ENCODE data around the gene UGT1A5.
"Not testable (repeated sequence)": the region's sequence is repeated elsewhere in the genome, so short reads cannot be mapped to it uniquely, and the experiment has no call there.

Gene UGT1A5

DNA sequence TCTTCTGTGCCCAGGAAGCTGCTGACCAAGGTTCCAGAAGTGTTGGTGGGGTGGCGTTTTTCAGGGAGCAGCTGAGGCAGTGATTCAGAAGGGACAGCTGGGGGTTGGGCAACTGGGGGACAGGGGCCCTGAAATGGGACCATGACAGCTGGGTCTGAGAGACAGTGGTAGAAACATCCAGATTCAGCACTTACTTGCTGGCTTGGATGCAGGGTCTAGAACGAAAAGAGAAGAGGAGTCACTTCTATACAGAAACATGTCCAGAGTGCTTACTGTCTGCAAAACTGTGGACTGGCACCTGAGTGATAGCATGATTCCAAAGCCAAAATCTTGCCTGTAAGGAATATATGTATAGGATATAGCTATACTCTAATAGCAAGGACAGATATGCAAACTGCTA lies 33.1 kb downstream of the UGT1A5 start:
- not testable (repeated sequence) for DNase-seq (ENCODE audit: low read depth in 3 of 3)

DNA sequence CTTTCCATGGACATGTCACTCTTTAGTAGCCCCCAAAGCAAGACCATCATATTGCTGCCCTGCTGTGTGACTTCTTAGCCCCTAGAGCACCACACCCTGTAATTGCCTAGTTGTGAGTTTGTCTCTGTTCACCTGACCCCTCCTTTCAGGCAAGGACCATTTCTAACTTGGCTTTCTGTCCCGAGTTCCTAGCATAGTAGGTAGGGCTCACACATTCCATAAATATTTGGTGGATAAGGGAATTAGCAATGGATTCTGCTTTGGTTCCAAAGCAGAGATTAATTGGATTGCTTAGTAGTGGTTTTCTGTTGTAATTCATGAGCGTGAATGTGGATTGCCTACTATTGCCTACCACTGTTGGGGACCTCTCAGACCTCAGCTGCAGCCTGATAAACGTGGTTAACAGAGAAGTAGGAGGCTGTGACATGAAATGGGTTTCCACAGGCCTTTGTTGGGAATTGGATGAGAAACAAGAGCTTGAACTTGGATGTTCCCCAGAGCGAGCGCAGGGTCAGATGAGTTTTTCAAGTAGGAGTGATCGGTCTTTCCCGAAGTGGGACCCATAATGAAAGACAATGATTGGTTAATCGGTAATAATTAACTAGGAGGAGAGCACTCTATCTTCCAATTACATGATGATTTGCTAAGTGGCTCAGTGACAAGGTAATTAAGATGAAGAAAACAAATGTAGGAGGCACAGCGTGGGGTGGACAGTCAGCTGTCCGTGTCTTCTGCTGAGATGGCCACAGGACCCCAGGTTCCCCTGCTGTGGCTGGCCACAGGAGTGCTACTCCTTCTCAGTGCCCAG lies 34.0 kb downstream of the UGT1A5 start:
- DNase-seq (ENCODE audit: low read depth in 3 of 3), result no peak

DNA sequence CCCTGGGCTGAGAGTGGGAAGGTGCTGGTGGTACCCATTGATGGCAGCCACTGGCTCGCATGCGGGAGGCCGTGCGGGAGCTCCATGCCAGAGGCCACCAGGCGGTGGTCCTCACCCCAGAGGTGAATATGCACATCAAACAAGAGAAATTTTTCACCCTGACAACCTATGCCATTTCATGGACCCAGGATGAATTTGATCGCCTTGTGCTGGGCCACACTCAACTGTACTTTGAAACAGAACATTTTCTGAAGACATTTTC lies 34.5 kb downstream of the UGT1A5 start:
- no peak for DNase-seq (ENCODE audit: low read depth in 3 of 3)

DNA sequence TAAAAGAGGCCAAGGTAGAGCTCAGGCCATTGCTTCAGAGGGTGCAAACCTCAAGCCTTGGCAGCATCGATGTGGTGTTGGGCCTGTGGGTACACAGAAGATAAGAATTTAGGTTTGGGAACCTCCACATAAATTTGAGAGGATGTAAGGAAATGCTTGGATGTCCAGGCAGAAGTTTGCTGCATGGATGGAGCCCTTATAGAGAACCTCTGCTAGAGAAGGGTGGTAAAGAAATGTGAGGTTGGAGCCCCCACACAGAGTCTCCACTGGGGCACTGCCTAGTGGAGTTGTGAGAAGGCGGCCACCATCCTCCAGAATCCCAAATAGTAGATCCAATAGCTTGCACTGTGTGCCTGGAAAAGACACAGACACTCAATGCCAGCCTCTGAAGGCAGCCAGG lies 38.0 kb downstream of the UGT1A5 start:
- not testable (repeated sequence) for DNase-seq (ENCODE audit: low read depth in 3 of 3)

DNA sequence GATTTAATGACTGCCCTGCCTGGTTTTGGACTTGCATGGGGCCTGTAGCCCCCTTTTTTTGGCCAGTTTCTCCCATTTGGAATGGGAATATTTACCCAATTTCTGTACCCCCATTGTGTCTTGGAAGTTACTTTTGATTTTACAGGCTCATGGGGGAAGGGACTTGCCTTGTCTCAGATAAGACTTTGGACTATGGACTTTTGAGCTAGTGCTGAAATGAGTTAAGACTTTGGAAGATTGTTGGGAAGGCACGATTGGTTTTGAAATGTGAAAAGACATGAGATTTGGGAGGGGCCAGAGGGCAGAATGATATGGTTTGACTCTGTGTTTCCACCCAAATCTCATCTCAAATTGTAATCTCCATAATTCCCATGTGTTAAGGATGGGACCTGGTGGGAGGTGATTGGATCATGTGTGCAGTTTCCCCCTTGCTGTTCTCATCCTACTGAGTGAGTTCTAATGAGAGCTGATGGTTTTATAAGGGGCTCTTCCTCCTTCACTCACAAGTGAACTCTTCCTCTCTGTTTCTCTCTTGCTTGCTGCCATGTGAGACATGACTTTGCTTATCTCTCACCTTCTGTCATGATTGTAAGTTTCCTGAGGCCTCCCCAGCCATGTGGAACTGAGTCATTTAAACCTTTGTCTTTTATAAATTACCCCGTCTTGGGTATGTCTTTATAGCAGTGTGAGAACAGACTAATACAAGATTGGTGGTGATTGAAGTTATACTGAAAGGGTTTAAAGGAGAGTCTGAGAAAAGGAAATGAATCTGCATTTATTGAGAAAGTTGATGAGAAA lies 38.7 kb downstream of the UGT1A5 start:
- not testable (repeated sequence) for DNase-seq (ENCODE audit: low read depth in 3 of 3)

DNA sequence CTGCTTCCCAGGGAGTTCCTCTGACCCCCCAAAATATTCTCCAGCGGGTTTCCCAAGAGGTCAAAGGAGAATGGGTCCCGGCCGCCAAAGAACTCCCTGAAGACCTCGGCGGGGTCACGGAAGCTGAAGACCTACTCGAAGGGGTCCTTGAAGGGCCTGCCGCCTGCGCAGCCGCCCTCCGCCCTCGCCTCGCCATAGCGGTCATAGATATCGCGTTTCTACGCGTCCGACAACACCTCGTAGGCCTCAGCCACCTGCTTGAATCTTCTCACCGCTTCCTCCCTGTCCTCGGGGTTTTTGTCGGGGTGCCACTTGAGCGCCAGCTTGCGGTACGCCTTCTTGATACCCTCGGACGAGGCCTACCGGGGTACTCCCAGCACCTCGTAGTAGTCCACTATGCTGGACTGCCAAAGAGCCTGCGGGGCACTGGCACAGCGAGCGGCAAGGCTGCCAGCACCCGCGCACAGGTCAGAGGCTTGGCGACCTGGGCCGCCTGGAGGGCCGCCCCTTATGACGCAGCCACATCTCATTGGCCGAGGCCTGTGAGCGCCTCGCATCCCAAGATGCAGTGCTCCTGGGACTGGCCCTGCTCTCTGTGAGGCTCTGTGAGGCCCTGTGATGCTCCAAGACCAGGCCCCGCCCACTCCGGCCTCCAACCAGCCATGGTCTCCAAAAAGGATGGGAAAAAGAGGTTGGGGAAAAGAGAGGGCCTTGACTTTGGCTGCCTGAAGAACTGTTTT lies 42.3 kb downstream of the UGT1A5 start:
- no peak for DNase-seq (ENCODE audit: low read depth in 3 of 3)

DNA sequence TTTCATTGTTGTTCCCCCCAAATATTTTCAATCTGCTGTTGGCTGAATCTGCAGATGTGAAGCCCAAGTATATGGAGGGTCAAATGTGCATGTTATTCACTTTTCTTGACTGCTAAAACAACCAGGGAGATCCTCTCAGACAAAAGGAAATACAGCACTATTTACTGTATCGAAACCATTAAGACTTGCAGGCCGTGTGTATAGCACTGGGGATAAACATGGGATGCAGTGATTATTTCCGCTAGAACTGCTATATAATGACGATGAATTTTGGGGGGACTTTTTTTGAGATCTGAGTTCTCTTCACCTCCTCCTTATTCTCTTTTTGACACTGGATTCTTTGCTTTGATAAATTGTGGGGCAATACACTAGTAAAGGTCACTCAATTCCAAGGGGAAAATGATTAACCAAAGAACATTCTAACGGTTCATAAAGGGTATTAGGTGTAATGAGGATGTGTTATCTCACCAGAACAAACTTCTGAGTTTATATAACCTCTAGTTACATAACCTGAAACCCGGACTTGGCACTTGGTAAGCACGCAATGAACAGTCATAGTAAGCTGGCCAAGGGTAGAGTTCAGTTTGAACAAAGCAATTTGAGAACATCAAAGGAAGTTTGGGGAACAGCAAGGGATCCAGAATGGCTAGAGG lies 43.8 kb downstream of the UGT1A5 start:
- no peak for DNase-seq (ENCODE audit: low read depth in 3 of 3)

DNA sequence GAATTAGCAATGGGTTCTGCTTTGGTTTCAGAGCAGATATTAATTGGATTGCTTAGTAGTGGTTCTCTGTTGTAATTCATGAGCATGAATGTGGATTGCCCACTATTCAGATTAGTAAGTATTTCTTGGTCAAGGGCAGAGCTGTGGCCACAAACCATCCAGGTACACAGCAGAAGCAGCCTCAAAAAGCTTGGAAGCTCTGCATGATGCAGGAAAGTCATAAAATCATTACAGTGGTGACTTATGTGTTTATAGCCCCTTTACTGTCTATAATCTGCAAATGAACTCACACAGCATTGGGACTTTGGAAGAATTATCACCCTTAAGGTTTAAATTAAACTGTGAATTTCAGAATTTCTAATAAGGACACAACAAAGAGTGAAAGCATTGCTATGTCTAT lies 45.4 kb downstream of the UGT1A5 start:
- no peak for DNase-seq (ENCODE audit: low read depth in 3 of 3)

DNA sequence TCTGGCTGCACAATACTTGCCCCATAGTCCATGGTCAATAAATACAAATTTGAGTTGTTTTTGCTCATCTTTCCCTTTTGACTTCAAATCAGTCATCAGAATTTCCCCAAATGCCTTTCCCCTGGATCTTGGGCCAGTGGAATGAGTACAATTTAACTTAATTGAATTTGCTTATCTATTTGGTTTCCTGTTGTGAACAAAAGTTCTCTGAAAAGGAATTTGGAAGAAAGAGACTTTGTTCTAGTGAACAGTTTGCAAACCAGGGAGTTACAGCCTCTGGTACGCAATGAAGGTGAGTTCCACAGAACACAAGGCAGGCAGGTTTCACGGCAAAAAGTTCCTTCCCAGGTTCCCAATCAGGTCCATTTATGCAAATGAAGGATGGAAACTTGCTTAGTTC lies 46.1 kb downstream of the UGT1A5 start:
- no peak for DNase-seq (ENCODE audit: low read depth in 3 of 3)

DNA sequence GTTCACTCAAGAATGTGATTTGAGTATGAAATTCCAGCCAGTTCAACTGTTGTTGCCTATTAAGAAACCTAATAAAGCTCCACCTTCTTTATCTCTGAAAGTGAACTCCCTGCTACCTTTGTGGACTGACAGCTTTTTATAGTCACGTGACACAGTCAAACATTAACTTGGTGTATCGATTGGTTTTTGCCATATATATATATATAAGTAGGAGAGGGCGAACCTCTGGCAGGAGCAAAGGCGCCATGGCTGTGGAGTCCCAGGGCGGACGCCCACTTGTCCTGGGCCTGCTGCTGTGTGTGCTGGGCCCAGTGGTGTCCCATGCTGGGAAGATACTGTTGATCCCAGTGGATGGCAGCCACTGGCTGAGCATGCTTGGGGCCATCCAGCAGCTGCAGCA lies 47.3 kb downstream of the UGT1A5 start, which contains the start of gene UGT1A1:
TSS of gene UGT1A1 (plus strand) at position 228 of the 400 bp plus-strand sequence. CDS start at position 246, 18 bp downstream.
- DNase-seq (ENCODE audit: low read depth in 3 of 3), result no peak

DNA sequence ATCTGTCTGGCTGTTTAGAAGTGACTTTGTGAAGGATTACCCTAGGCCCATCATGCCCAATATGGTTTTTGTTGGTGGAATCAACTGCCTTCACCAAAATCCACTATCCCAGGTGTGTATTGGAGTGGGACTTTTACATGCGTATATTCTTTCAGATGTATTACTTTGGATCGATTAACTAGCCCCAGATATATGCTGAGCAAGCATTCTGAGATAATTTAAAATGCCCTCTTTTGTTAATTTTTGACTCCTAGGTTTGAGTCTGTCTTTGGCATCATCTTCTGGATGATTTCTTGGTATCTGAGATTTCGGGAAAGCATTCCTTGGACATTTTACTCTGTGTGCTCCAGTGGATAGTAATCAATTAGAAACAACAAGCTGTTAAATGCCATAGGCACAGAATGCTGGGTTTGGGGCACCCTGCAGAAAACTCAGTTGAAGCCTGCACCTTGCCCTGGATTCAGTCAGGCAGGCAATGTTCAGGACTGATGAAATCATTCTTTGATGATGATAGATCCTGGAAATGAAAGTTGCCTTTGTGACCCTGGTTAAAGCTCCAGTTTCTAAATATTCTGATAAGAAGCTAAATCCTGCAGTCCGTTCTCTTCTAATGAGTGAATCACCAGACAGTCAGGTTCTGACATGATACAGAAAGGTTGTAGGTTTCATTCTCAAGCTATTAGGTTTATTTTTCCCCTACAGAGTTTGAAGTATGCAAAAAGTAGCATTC lies 48.5 kb downstream of the UGT1A5 start:
- no peak for DNase-seq (ENCODE audit: low read depth in 3 of 3)

DNA sequence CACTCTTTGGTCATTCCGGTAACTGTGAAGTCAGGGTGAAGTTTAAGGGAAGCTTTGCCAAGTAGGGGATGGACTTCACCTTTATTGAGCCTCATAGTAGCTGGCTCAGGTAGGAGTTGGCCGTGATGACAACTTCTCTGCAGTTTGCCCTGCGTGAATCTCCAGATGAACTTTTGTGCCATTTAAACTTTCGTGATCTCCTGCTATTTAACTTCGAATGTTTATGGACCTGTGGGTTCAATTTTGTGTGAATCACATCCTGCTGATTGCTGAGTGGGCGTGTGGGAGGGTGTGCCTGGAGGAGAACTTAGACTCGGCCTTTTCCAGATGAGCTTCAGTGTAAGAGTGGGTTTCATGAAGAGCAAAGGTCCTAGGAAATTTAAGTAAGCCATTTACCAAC lies 51.6 kb downstream of the UGT1A5 start:
- DNase-seq (ENCODE audit: low read depth in 3 of 3), result no peak

DNA sequence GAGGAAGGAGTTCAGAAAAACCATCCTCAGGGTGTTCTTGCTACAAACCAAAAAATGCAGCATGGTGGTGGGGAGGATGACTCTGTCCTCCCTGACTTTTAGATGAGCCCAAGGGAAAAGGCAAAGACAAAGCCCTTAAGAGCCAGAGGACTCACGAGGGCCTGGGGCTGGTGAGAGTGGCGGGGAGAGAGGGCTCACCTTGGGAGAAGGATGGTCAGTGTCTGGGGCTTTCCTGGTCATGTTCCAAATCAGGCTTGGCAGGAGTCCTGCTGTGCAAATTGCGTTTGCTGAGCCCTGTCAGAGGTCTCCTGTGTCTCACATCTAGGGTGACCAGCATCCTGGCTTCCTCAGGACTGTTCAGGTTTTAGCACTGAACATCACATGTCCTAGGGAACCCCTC lies 52.1 kb downstream of the UGT1A5 start:
- DNase-seq (ENCODE audit: low read depth in 3 of 3), result no peak

DNA sequence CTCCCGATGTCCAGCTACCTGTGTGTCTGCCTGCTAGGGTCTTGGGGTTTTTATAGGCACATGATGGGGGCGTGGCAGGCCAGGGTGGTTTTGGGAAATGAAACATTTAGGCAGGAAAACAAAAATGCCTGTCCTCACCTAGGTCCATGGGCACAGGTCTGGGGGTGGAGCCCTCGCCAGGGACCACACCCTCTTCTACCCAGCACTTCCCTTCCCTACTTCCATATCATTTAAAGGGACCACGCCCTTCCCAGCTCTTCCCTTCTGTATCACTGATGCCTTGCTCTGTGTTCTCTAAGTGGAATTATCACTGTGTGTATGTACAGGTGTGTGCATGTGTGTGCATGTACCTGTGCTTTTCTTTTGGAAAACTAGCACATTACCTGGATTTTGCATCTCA lies 53.7 kb downstream of the UGT1A5 start:
- no peak for DNase-seq (ENCODE audit: low read depth in 3 of 3)

DNA sequence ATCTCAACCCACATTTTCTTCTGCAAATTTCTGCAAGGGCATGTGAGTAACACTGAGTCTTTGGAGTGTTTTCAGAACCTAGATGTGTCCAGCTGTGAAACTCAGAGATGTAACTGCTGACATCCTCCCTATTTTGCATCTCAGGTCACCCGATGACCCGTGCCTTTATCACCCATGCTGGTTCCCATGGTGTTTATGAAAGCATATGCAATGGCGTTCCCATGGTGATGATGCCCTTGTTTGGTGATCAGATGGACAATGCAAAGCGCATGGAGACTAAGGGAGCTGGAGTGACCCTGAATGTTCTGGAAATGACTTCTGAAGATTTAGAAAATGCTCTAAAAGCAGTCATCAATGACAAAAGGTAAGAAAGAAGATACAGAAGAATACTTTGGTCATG lies 55.4 kb downstream of the UGT1A5 start:
- no peak for DNase-seq (ENCODE audit: low read depth in 3 of 3)

DNA sequence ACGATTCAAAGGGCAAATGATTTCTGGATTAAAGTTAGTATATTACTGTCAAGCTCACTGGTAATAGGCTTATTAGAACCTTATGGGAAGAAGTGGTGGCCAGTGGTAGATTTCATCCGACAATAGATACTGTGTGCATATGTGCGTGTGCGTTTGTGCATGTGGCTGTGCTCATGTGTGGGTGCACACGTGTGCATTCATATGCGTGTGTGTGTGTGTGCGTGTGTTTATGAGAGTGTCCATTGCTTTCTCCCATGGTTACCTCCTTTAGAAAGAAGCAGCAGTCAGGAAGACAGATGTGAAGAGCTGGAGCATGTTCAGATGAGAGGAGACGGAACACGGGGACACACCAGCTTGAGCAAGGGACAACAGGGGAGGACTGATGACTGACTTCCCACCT lies 56.6 kb downstream of the UGT1A5 start:
- DNase-seq (ENCODE audit: low read depth in 3 of 3), result no peak

DNA sequence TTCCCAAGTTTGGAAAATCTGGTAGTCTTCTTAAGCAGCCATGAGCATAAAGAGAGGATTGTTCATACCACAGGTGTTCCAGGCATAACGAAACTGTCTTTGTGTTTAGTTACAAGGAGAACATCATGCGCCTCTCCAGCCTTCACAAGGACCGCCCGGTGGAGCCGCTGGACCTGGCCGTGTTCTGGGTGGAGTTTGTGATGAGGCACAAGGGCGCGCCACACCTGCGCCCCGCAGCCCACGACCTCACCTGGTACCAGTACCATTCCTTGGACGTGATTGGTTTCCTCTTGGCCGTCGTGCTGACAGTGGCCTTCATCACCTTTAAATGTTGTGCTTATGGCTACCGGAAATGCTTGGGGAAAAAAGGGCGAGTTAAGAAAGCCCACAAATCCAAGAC lies 59.4 kb downstream of the UGT1A5 start:
- DNase-seq (ENCODE audit: low read depth in 3 of 3), result no peak

DNA sequence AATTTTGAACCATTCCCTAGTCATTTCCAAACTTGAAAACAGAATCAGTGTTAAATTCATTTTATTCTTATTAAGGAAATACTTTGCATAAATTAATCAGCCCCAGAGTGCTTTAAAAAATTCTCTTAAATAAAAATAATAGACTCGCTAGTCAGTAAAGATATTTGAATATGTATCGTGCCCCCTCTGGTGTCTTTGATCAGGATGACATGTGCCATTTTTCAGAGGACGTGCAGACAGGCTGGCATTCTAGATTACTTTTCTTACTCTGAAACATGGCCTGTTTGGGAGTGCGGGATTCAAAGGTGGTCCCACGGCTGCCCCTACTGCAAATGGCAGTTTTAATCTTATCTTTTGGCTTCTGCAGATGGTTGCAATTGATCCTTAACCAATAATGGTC lies 59.9 kb downstream of the UGT1A5 start:
- DNase-seq (ENCODE audit: low read depth in 3 of 3), result no peak

DNA sequence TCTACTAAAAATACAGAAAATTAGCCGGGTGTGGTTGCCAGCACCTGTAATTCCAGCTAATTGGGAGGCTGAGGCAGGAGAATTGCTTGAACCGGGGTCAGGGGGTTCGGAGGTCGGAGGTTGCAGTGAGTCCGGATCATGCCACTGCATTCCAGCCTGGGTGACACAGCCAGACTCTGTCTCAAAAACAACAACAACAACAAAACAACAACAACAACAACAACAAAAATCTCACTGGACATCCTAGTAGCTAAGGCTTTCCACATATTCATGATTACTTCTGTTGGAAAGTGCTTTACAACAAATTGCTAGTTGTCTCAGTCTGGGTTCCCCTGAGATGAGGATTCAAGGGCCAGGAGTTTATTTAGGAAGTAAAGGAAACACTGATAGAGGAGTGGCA lies 61.1 kb downstream of the UGT1A5 start:
- DNase-seq (ENCODE audit: low read depth in 3 of 3), result no peak

DNA sequence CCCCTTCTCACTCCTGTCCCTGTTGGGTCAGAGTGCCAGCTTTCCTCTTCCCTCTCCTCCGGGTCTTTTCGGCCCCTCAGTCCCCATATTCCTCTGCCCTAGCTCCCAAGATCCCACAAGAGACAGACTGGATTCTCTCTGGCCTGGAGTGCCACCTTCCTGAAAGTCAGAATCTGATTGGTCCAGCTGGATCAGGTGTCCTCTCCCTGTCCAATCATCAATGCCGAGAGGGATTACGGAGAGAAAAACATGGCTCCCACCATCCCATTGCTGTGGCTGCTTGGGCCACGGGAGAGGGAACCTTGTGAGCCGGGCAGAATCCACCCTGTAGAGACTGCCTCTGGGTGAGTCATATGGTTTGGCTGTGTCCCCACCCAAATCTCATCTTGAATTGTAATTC lies 62.7 kb downstream of the UGT1A5 start:
- DNase-seq (ENCODE audit: low read depth in 3 of 3), result no peak

DNA sequence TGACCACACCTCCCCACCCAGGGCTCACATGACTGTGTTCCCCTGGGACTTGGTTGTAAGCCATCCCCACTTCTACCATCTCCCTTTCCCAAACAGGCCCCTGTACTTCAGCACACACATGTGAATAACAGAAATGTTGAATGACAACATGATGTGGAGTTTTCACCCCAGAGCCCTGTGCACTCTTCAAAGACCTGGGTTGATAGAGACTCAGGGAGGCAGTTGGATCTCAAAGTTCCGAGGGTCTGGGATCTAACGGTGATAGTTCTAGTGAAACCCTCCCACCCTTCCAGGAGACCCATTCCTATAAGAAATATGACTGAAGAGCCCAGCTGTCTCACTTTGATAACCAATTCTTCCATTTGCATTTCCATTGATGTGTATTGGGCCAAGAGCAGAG lies 65.3 kb downstream of the UGT1A5 start, which contains the start of gene MROH2A:
TSS of gene MROH2A (plus strand) at position 301 of the 400 bp plus-strand sequence. CDS start 1,029 bp downstream, outside the sequence.
- DNase-seq (ENCODE audit: low read depth in 3 of 3), result no peak

Data from stimulated activated CD4-positive, alpha-beta T cell treated with anti-CD3 and anti-CD28 coated beads, TNF-alpha, amount 100 ng/mL, for 4 hours (primary cell).